CD4-positive, alpha-beta T cell treated with Interleukin-10 for 1 hour (primary cell): ENCODE results near the gene PXK.
A peak's percentile ranks its signal among the peaks of the same experiment; 100 is the strongest.

Experiments used
- DNase-seq: peaks from one replicate; pipeline ENCODE4 v3.0.0-alpha.2; 2020

The PXK gene

GRCh38 chr3:58349792-58350626 lies 17.3 kb downstream of the PXK start:
- peak; percentile 12 for DNase-seq

GRCh38 chr3:58350627-58351013 lies 17.9 kb downstream of the PXK start:
- DNase-seq, result no peak

DNA sequence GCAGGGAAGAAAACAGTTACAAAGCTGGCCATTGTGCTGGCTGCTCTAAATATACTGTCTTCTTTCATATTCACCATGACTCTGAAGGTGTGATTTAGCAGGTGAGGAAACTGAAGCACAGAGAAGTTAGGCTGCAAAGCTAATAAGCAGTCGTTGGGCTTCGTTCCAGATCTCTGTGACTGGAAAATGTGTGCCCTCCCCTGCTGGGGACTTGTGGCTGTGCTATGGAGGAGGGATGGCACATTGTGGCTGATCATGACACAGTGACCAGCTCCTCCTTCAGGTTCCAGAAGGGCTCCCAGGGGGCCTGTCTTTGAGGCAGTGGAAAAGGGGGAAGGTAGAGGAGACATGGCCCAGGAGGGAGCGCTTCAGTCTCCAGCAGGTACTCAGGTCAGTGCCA lies 19.2 kb downstream of the PXK start:
- DNase-seq, result no peak

- no peak for DNase-seq
Measured at GRCh38 chr3:58352626-58353025, 19.9 kb downstream of the PXK start.

DNA sequence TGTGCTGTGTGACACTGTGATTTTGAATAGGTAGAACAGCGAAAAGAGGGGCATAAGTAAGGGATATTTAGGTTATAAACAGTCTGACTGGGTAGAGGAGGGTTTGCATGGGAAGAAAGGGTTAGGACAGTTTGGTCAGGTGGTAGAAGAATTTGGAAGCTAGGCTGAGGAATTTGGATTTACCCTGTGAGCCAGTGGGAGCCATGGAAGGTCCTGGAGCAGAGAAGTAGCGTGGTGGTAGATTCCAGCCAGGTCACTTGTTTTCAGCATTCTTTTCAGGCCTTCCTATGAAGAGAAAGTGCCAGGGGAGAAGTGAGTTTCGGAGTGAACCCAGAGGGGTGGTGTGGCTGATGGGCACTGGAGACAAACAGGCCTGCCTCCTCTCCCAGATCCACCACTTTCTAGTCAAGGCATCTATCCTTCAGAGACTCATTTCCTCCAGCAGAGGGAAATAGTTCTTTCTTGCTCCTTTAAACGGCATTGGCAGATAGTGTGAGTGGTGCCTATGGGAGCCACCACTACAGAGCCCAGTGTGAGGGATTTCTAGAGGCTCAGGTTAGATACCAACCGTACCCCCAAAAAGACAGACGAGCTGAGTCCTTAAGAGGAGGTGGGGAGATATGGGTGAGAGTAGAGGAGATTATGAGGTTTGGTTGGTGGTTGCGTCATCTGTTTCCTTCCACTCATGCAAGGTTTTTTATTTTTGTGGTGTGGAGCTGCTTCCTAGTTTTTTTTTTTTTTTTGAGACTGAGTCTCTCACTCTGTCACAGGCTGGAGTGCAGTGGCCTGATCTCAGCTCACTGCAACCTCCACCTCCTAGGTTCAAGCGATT lies 21.2 kb downstream of the PXK start:
- DNase-seq, result peak; percentile 21

DNA sequence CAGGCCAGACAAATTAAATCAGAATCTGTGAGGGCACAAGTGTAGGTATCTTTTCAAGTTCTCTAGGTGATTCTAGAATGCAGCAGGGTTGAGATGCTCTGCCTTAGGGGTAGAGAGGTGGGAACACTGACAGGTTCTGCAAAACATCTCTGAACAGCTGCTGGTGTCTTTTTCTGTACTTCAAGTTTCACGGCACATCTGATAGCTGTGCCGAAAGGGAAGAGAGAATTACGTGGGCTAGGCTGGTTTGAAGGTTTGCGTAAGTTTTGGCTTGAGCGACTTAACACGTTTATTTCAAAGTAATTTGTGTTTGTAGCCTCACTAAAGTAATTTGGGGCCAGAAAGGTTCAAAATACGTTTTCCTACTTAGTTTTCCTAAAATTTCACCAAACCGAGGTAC lies 22.5 kb downstream of the PXK start:
- DNase-seq, result no peak

DNA sequence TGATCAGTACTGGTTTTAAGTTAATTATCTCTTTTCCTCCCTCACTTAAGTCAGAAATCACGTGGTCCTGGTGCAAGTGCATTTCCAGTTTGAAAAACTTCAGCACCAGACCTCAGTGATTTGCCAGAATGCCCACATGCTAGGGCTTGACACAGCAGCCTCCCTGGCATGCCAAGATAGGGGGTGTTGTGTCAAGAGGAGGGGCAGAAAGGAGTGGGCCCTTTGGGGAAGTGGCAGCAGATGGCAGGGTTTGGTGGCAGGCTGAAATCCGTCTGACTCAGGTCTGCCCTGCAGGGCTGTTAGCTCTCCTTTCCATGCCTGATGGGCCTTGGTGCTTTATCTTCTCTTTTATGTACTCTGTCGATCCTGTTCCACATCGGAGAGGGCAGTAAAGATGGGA lies 23.4 kb downstream of the PXK start:
- DNase-seq, result no peak

DNA sequence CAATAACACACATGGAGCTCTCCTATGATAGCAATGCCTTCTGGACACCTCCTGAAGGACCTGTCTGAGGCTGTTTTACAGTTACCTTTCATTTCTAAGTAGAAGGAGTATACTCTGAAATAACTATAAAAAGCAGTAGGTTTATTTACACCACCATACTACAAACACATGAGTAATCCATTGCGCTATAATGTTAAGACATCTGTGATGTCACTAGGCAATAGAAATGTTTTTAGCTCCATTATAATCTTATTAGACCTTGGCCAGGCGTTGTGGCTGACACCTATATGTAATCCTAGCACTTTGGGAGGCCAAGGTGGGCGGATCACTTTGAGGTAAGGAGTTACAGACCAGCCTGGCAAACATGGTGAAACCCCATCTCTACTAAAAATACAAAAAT lies 24.7 kb downstream of the PXK start:
- no peak for DNase-seq

GRCh38 chr3:58358092-58358491 lies 25.4 kb downstream of the PXK start:
- no peak for DNase-seq

DNA sequence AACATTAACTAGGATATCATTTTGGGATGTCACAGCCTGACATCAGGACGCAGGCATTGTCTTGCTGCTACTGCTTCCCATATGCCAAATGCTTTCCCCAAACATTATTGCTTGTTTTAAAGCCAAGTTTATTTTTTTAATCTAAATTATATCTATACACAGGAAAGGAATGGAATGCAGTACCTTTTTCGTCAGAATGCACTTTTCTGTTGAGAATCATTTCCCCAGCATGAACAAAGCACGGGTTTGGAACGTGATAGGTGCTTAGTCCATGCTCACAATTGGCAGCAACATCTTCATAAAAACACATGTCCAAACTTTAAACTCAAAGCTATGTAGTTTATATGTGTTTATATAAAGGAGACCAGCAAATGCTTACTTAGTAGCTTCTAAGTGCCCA lies 26.1 kb downstream of the PXK start:
- DNase-seq, result no peak

DNA sequence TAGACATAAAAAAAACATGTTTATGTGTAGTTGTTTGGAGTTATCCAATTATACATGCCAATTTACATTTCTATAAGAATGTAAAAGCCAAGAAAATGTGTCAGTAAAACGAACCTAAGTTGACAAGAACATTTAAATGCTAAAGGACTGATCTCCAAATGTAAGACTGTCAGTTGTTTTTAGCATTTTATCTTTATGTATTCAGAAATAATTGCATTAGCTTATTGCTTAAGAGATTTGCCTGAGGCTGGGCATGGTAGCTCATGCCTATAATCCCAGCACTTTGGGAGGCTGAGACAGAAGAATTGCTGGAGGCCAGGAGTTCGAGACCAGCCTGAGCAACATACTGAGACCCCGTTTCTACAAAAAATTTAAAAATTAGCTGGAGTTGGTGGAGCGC lies 26.9 kb downstream of the PXK start:
- DNase-seq, result no peak

DNA sequence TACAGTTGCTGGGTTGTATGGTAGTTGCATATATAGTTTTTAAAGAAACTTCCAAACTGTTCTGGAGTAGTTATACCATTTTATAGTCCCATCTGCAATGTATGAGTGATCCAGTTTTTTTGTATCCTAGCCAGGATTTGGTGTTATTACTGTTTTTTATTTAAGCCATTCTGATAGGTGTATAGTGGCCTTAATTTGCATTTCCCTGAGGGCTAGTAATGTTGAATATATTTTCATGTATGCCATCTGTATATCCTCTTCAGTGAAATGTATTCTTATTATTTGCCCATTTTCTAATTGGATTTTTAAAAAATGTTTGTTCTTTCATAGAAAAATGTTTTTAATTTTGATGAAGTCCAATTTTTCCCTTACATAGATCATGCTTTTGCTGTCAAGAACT lies 29.2 kb downstream of the PXK start:
- no peak for DNase-seq

DNA sequence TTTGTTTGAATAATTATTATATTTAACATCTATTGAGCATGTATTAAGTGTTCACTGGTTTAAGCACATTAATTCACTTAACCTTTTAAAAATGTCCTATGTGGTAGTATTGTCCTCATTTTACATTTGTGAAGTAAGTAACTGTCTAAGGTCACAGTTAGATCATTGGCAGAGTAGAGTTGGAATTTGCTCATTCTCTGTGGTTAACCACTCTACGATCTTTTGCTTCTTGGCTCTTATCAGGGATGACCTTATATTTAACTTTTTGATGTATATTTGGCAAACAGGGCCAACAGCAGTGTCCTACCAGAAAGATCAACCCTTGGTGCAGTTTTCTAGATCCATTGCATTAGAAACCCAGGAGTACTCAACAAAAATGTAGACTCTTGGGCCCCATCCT lies 34.0 kb downstream of the PXK start:
- DNase-seq, result no peak

DNA sequence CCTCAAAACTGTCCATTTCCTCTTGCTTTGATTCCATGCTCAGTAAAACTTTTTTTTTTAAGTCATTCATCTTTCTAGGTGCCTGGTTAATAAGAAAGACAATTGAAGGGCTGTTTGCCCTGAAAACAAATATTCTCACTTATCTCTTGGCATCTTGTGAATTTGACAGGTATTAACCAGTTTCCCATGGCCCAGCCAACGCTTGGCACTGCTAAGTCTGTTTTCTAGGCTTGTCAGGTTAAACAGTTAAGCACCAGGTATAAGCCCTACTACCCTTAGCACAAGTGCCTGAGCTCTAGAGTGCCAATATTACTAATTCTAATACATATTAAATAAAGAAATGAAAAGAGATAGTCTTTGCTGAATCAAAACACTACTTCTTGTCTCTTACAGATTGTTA lies 36.3 kb downstream of the PXK start:
- DNase-seq, result no peak

GRCh38 chr3:58369876-58370275 lies 37.2 kb downstream of the PXK start:
- no peak for DNase-seq

- no peak for DNase-seq
Measured at GRCh38 chr3:58370407-58370806, 37.7 kb downstream of the PXK start.

DNA sequence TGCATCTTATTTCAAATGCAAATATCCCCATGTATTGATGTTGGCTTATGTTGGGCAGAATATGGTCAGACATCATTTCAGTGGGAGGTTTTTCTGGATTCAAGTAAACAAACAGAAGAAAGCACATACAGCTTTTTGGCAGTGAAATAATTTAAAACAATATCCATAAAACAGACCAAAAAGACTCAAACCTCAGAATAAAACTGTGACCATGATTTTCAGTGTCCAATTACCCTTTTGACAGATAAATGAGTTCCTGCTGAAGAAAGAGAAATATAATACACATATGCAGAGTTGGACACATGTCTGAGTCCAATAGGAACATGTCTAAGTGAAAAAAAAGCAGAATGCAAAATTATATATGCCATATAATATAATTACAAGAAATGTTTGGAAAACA lies 39.1 kb downstream of the PXK start:
- DNase-seq, result no peak

GRCh38 chr3:58375254-58375653 lies 42.6 kb downstream of the PXK start:
- no peak for DNase-seq

- DNase-seq, result no peak
Measured at GRCh38 chr3:58377168-58377567, 44.5 kb downstream of the PXK start.

DNA sequence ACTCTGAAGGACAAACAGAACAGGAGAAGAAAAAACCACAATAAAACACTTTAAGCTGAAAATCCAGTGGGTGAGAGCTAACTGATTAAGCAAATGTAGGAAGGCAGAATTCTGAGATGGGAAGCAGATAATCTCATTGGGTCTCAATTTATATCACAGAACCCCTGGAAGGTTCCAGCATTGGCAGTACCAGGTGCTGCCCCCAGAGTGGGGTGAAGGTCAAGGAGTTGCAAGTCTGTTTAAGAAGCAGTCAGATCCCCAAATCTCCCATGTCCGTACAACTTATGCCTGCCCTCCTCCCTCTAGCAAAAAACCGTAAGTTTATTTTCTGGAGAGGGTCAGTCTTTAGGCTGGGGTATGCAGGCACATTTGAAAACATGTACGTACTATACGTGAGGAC lies 45.1 kb downstream of the PXK start:
- no peak for DNase-seq

- no peak for DNase-seq
Measured at GRCh38 chr3:58379351-58380073, 46.8 kb downstream of the PXK start.

DNA sequence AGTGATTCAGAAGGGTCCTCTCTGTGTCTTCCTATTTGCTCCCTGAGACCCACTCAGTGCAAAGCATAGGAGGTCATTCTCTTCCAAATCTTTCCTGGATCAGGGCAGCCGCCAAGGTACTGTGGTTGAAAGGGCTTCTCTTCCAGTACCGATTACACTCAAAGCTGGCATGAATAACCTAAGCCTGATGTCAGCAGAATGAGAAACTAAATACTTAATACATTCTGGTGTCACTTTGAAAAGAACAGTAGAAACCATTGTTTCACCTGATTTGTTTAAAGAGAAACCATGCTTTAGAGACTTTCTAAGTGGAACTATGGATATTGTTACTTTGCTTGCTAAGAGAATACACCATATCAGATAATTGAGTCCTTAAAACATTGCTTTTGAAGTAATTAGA lies 50.8 kb downstream of the PXK start:
- DNase-seq, result no peak

DNA sequence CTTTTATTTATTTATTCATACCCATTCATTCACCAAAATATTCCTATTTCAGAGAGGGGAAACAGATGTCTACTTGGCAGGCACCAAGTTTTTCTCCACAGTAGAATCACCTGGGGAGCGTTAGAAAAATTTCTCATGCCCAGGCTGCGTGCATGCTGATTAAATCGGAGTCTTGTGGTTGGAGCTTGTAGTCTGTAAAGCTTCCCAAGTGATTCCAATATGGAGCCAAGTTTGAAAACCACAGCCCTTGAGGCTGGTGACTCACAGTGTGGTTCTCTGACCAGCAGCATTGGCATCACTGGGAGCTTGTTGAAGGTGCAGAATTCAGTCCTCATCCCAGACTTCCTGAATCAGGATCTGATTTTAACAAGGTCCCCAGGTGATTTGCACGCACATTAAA lies 51.2 kb downstream of the PXK start:
- no peak for DNase-seq
